Body of pancreas (tissue), 4 donors: ENCODE data around the gene MYOG. TPM values are rescaled to one million over a fixed set of nuclear protein-coding genes. Genes with fewer than 3 reads are reported as not detected.

Source experiments
- ATAC-seq: fragments of 150-250 bp; one replicate; pipeline ENCODE4 v1.9.1; 2016
- DNase-seq, 4 donors: peaks; one replicate each; pipeline ENCODE4 v3.0.0-alpha.2; 2019
- H3K27ac ChIP-seq, 4 donors: fragments of 200-600 bp; sonication (generic); 1 replicate in 3 of 4; 2 replicates in 1 of 4; pipeline versions ENCODE4 v1.5.1 to v1.6.1; 2016 to 2019; ENCODE audit warnings: mild to moderate bottlenecking in 1 of 4, mixed read lengths in 1 of 4, moderate library complexity in 1 of 4
- H3K27me3 ChIP-seq, 2 donors: fragments of 200-600 bp; sonication (generic); one replicate each; pipeline ENCODE4 v1.6.0; 2016; ENCODE audit warnings: mild to moderate bottlenecking in 1 of 2
- H3K36me3 ChIP-seq, 2 donors: fragments of 200-600 bp; sonication (generic); replicated peaks in 1 of 2; 2 replicates each; pipeline ENCODE4 v1.5.1; 2016; ENCODE audit warnings: low read depth in 2 of 2; ENCODE audit not compliant: insufficient read depth in 1 of 2
- H3K4me1 ChIP-seq: fragments of 200-600 bp; sonication (generic); one replicate; pipeline ENCODE4 v1.6.0; 2016
- H3K4me3 ChIP-seq, 2 donors: fragments of 200-600 bp; sonication (generic); 1 replicate in 1 of 2; 2 replicates in 1 of 2; pipeline ENCODE4 v1.5.1; 2016 to 2019
- H3K9me3 ChIP-seq, 3 donors: fragments of 200-600 bp; sonication (generic); 1 replicate in 2 of 3; 2 replicates in 1 of 3; pipeline ENCODE4 v1.5.1; 2016
- CTCF ChIP-seq, 7 experiments: fragments of 450-650 bp in 4 of 7; fragments of 200-600 bp in 3 of 7; sonication (generic) in 3 of 7; IDR thresholded peaks; one replicate each; pipeline ENCODE4 v1.5.1; 2016 to 2019; ENCODE audit warnings: antibody characterized with exemption in 7 of 7
- POLR2A ChIP-seq, 3 donors: fragments of 450-650 bp; IDR thresholded peaks; one replicate each; pipeline ENCODE4 v1.6.1; 2016; ENCODE audit warnings: antibody characterized with exemption in 3 of 3, mild to moderate bottlenecking in 2 of 3
- WGBS, 2 donors: methylation state at CpG; one replicate each; pipeline ENCODE4 v1.1.5; 2017; 5-methylcytosine and 5-hydroxymethylcytosine counted together
- intact Hi-C: fragments of 100-400 bp; cut with DNase I; formaldehyde crosslinking; loops from one replicate; pipeline ENCODE4 v1.15.1; 2023
- total RNA-seq, 2 donors: library from RNA; depleted of rRNA; stranded (reverse); fragments of >200 nt; gene quantifications; one replicate each; pipeline ENCODE4 v1.1.0, GENCODE V29; 2016

Gene MYOG
- total RNA-seq, 2 donors from 2014 or later, result not detected

GRCh38 chr1:203117611-203118575, 32.1 kb upstream of the MYOG start:
- ATAC-seq (peak; percentile 92), DNase-seq (peak; percentile 75 to 82 (median 78))
- Histone ChIP-seq H3K36me3 (no peaks in the 10 kb centered on the region), H3K4me3 (no peak overlapping the region), H3K4me1 (peaks cover 7% of the 10 kb centered on the region), H3K27me3 (no peaks in the 10 kb centered on the region), H3K27ac (no peak overlapping the region), H3K9me3 (no peaks in the 10 kb centered on the region)
- intact Hi-C loops, result loop anchor here (2.0 to 5.0 kb wide), 2 partner anchors 54 to 97 kb away; no protein-coding TSS in a partner anchor
- 7 to 16% methylated on average over 23 to 35 of the region's 35 CpGs for WGBS, 2 donors
- no peak for TF ChIP-seq POLR2A (IDR thresholded peaks at IDR 0.05)
- TF ChIP-seq CTCF (IDR thresholded peaks at IDR 0.05), result peak; percentile 77 to 92 (median 86)

GRCh38 chr1:203116091-203116820, 30.4 kb upstream of the MYOG start:
- intact Hi-C loops, result loop anchor here (2.0 to 5.0 kb wide), 2 partner anchors 56 to 99 kb away; no protein-coding TSS in a partner anchor
- ATAC-seq (no peak), DNase-seq (no peak)
- Histone ChIP-seq H3K4me3 (no peak overlapping the region), H3K36me3 (no peaks in the 10 kb centered on the region), H3K4me1 (peaks cover 7% of the 10 kb centered on the region), H3K9me3 (no peaks in the 10 kb centered on the region), H3K27me3 (no peaks in the 10 kb centered on the region), H3K27ac (no peak overlapping the region)
- TF ChIP-seq CTCF (IDR thresholded peaks at IDR 0.05) (no peak), POLR2A (IDR thresholded peaks at IDR 0.05) (no peak)
- WGBS, 2 donors, result 37 to 46% methylated on average over 9 to 10 of the region's 10 CpGs

- WGBS, 2 donors, result 51 to 56% methylated on average over 7 of the region's 7 CpGs
- Histone ChIP-seq H3K4me3 (no peak overlapping the region), H3K9me3 (no peaks in the 10 kb centered on the region), H3K4me1 (peaks cover 7% of the 10 kb centered on the region), H3K36me3 (no peaks in the 10 kb centered on the region), H3K27me3 (no peaks in the 10 kb centered on the region), H3K27ac (no peak overlapping the region)
- DNase-seq (no peak), ATAC-seq (no peak)
- intact Hi-C loops, result no loop called here
- TF ChIP-seq POLR2A (IDR thresholded peaks at IDR 0.05), result no peak
- TF ChIP-seq CTCF (IDR thresholded peaks at IDR 0.05), result no peak
Observed at GRCh38 chr1:203114202-203114601, 28.4 kb upstream of the MYOG start.

GRCh38 chr1:203113308-203113707, 27.5 kb upstream of the MYOG start:
- TF ChIP-seq CTCF (IDR thresholded peaks at IDR 0.05) (no peak), POLR2A (IDR thresholded peaks at IDR 0.05) (no peak)
- intact Hi-C loops, result no loop called here
- Histone ChIP-seq H3K4me1 (peaks cover 7% of the 10 kb centered on the region), H3K27me3 (no peaks in the 10 kb centered on the region), H3K27ac (no peak overlapping the region), H3K9me3 (no peaks in the 10 kb centered on the region), H3K4me3 (no peak overlapping the region), H3K36me3 (no peaks in the 10 kb centered on the region)
- DNase-seq, result no peak
- no peak for ATAC-seq
- WGBS, 2 donors, result 47 to 57% methylated on average over 4 of the region's 4 CpGs
